Mesendoderm (in vitro differentiated cells): ENCODE data around the gene SRL.
"Not testable (repeated sequence)": the region's sequence is repeated elsewhere in the genome, so short reads cannot be mapped to it uniquely, and the experiment has no call there.

ENCODE experiments used
- DNase-seq: peaks from one replicate; pipeline ENCODE4 v3.0.0; 2013
- H2AK5ac ChIP-seq: 2 replicates; pipeline ENCODE4 v1.6.1; 2013; ENCODE audit warnings: low read length, inconsistent platforms
- H2BK120ac ChIP-seq: 2 replicates; pipeline ENCODE4 v1.6.1; 2013; ENCODE audit warnings: low read depth, mild to moderate bottlenecking, low read length, moderate library complexity, mixed read lengths
- H2BK15ac ChIP-seq: replicated peaks from 2 replicates; pipeline ENCODE4 v1.6.1; 2013; ENCODE audit warnings: low read depth, mild to moderate bottlenecking, moderate library complexity
- H2BK5ac ChIP-seq: 2 replicates; pipeline ENCODE4 v1.6.1; 2013; ENCODE audit warnings: low read length, inconsistent platforms
- H3K18ac ChIP-seq: 2 replicates; pipeline ENCODE4 v1.6.1; 2013; ENCODE audit warnings: mild to moderate bottlenecking, low read length, mixed read lengths
- H3K23ac ChIP-seq: one replicate; pipeline ENCODE4 v1.6.1; 2013; ENCODE audit warnings: low read length
- H3K27ac ChIP-seq: 2 replicates; pipeline ENCODE4 v1.5.1; 2013; ENCODE audit warnings: low read depth, mild to moderate bottlenecking, inconsistent platforms, low read length, moderate library complexity
- H3K27me3 ChIP-seq: 2 replicates; pipeline ENCODE4 v1.6.1; 2013; ENCODE audit warnings: low read length, control low read depth, mild to moderate bottlenecking, inconsistent platforms; ENCODE audit not compliant: insufficient read depth, poor library complexity
- H3K36me3 ChIP-seq: 2 replicates; pipeline ENCODE4 v1.6.1; 2013; ENCODE audit warnings: low read length, inconsistent platforms; ENCODE audit not compliant: control insufficient read depth, insufficient read depth
- H3K4ac ChIP-seq: one replicate; pipeline ENCODE4 v1.6.1; 2013; ENCODE audit warnings: low read depth, mild to moderate bottlenecking, low read length, moderate library complexity
- H3K4me1 ChIP-seq: 2 replicates; pipeline ENCODE4 v1.6.1; 2013; ENCODE audit warnings: low read depth, low read length, inconsistent platforms; ENCODE audit not compliant: control insufficient read depth
- H3K4me2 ChIP-seq: 2 replicates; pipeline ENCODE4 v1.6.1; 2013; ENCODE audit warnings: low read length
- H3K4me3 ChIP-seq: 2 replicates; pipeline ENCODE4 v1.5.1; 2013; ENCODE audit warnings: mild to moderate bottlenecking, low read length
- H3K56ac ChIP-seq: one replicate; pipeline ENCODE4 v1.6.1; 2013; ENCODE audit warnings: low read length
- H3K79me1 ChIP-seq: 2 replicates; pipeline ENCODE4 v1.6.1; 2013; ENCODE audit warnings: low read length, inconsistent platforms
- H3K79me2 ChIP-seq: 2 replicates; pipeline ENCODE4 v1.6.1; 2013; ENCODE audit warnings: mild to moderate bottlenecking, low read length; ENCODE audit not compliant: control insufficient read depth, insufficient read depth
- H3K9ac ChIP-seq: 2 replicates; pipeline ENCODE4 v1.6.1; 2013; ENCODE audit warnings: low read length, inconsistent platforms
- H4K5ac ChIP-seq: one replicate; pipeline ENCODE4 v1.6.1; 2013; ENCODE audit warnings: low read length
- H4K8ac ChIP-seq: one replicate; pipeline ENCODE4 v1.6.1; 2013; ENCODE audit warnings: low read depth, mild to moderate bottlenecking, control low read depth, low read length, moderate library complexity
- WGBS: extraction: QIAGEN DNeasy Blood & Tissue Kit; methylation state at CpG from one replicate; pipeline ENCODE4 v1.1.7; 2013; ENCODE audit warnings: low lambda C conversion rate, missing lambda C conversion rate; ENCODE audit not compliant: insufficient coverage; ENCODE audit errors: extremely low coverage; 5-methylcytosine and 5-hydroxymethylcytosine counted together

Gene SRL

GRCh38 chr16:4260360-4260759 is 18.5 kb upstream of the SRL start:
- no peak for DNase-seq
- Histone ChIP-seq H2BK120ac (no peak overlapping the region), H2BK15ac (no peak overlapping the region), H3K56ac (no peak overlapping the region), H3K79me2 (peaks cover 18% of the 10 kb centered on the region), H2AK5ac (no peak overlapping the region), H4K5ac (no peak overlapping the region), H3K9ac (no peak overlapping the region), H3K79me1 (peaks cover 16% of the 10 kb centered on the region), H3K4ac (no peak overlapping the region), H3K36me3 (peaks cover 4% of the 10 kb centered on the region), H2BK5ac (no peak overlapping the region), H3K4me3 (no peak overlapping the region), H3K18ac (no peak overlapping the region), H4K8ac (no peak overlapping the region), H3K4me2 (no peak overlapping the region), H3K27ac (no peak overlapping the region), H3K23ac (no peak overlapping the region), H3K27me3 (no peaks in the 10 kb centered on the region), H3K4me1 (peaks cover 2% of the 10 kb centered on the region)
- WGBS, result no CpG with 5 or more reads among the region's 14 CpGs

- no peak overlapping the region for H2BK15ac ChIP-seq
- no peak overlapping the region for H3K23ac ChIP-seq
- H3K9ac ChIP-seq, result no peak overlapping the region
- H2AK5ac ChIP-seq, result no peak overlapping the region
- no peak overlapping the region for H3K4me2 ChIP-seq
- peaks cover 4% of the 10 kb centered on the region for H3K36me3 ChIP-seq
- no peak overlapping the region for H3K56ac ChIP-seq
- no CpG with 5 or more reads among the region's 34 CpGs for WGBS
- H2BK120ac ChIP-seq, result no peak overlapping the region
- H4K8ac ChIP-seq, result no peak overlapping the region
- H3K4me1 ChIP-seq, result no peaks in the 10 kb centered on the region
- H2BK5ac ChIP-seq, result no peak overlapping the region
- DNase-seq, result no peak
- no peak overlapping the region for H3K4me3 ChIP-seq
- no peaks in the 10 kb centered on the region for H3K27me3 ChIP-seq
- H4K5ac ChIP-seq, result no peak overlapping the region
- peaks cover 4% of the 10 kb centered on the region for H3K79me1 ChIP-seq
- no peaks in the 10 kb centered on the region for H3K79me2 ChIP-seq
- H3K18ac ChIP-seq, result no peak overlapping the region
- no peak overlapping the region for H3K27ac ChIP-seq
- H3K4ac ChIP-seq, result no peak overlapping the region
Measured at GRCh38 chr16:4257646-4258556, 16.0 kb upstream of the SRL start.

GRCh38 chr16:4253394-4254150 is 11.7 kb upstream of the SRL start:
- Histone ChIP-seq H3K4ac (no peak overlapping the region), H3K4me2 (peak overlapping the region; percentile 66), H3K18ac (no peak overlapping the region), H2BK5ac (no peak overlapping the region), H3K4me1 (no peaks in the 10 kb centered on the region), H3K23ac (no peak overlapping the region), H3K79me1 (no peaks in the 10 kb centered on the region), H3K27me3 (no peaks in the 10 kb centered on the region), H3K79me2 (no peaks in the 10 kb centered on the region), H3K36me3 (no peaks in the 10 kb centered on the region), H2BK15ac (no peak overlapping the region), H3K27ac (peak overlapping the region; percentile 69), H4K5ac (no peak overlapping the region), H2BK120ac (no peak overlapping the region), H4K8ac (no peak overlapping the region), H3K56ac (peak overlapping the region; percentile 52), H3K9ac (peak overlapping the region; percentile 68), H2AK5ac (no peak overlapping the region), H3K4me3 (peak overlapping the region; percentile 22)
- DNase-seq, result peak; percentile 100
- no CpG with 5 or more reads among the region's 80 CpGs for WGBS

- not testable (repeated sequence) for H3K4ac ChIP-seq, H3K18ac ChIP-seq, H4K8ac ChIP-seq, H3K36me3 ChIP-seq, H2AK5ac ChIP-seq, H3K23ac ChIP-seq, H4K5ac ChIP-seq, DNase-seq, H3K79me1 ChIP-seq, H3K4me1 ChIP-seq, H3K79me2 ChIP-seq, H2BK5ac ChIP-seq, H2BK120ac ChIP-seq, H2BK15ac ChIP-seq, H3K27me3 ChIP-seq
- peak overlapping the region; percentile 68 for H3K9ac ChIP-seq
- H3K56ac ChIP-seq, result peak overlapping the region; percentile 52
- peak overlapping the region; percentile 69 for H3K27ac ChIP-seq
- peak overlapping the region; percentile 66 for H3K4me2 ChIP-seq
- WGBS, result no CpG with 5 or more reads among the region's 23 CpGs
- peak overlapping the region; percentile 22 for H3K4me3 ChIP-seq
Measured at GRCh38 chr16:4253012-4253393, 11.1 kb upstream of the SRL start.

GRCh38 chr16:4249530-4250308 is 7.8 kb upstream of the SRL start:
- Histone ChIP-seq H3K4me2 (no peak overlapping the region), H2BK120ac (no peak overlapping the region), H3K27ac (no peak overlapping the region), H4K8ac (no peak overlapping the region), H3K4ac (no peak overlapping the region), H3K36me3 (no peaks in the 10 kb centered on the region), H2BK15ac (no peak overlapping the region), H2AK5ac (no peak overlapping the region), H2BK5ac (no peak overlapping the region), H3K79me1 (no peaks in the 10 kb centered on the region), H3K56ac (peak overlapping the region; percentile 6), H3K23ac (no peak overlapping the region), H3K9ac (no peak overlapping the region), H4K5ac (no peak overlapping the region), H3K4me1 (no peaks in the 10 kb centered on the region), H3K18ac (no peak overlapping the region), H3K79me2 (no peaks in the 10 kb centered on the region), H3K27me3 (no peaks in the 10 kb centered on the region), H3K4me3 (no peak overlapping the region)
- no peak for DNase-seq
- no CpG with 5 or more reads among the region's 12 CpGs for WGBS
